SK-N-SH (cell line): Measurements from ENCODE around the gene HAUS7.

Experiments
- EP300 ChIP-seq, 2 experiments: IDR thresholded peaks; 2 replicates each; pipeline versions ENCODE4 v1.4.0 to v1.6.1; 2012; ENCODE audit warnings: borderline replicate concordance in 1 of 2, low read depth in 1 of 2, low read length in 1 of 2
- EZH2phosphoT487 ChIP-seq: fragments of 200-600 bp; sonication (generic); IDR thresholded peaks from 2 replicates; pipeline ENCODE4 v1.6.1; 2017; ENCODE audit warnings: low read depth, mixed run types, mild to moderate bottlenecking, antibody characterized with exemption, moderate library complexity, borderline replicate concordance
- TF ChIP-seq, protein P1 (sequence below): fragments of 200-600 bp; sonication (generic); IDR thresholded peaks from 2 replicates; pipeline ENCODE4 v1.6.1; 2017; ENCODE audit warnings: antibody characterized with exemption, mild to moderate bottlenecking, moderate library complexity

- TF ChIP-seq, protein P1, sequence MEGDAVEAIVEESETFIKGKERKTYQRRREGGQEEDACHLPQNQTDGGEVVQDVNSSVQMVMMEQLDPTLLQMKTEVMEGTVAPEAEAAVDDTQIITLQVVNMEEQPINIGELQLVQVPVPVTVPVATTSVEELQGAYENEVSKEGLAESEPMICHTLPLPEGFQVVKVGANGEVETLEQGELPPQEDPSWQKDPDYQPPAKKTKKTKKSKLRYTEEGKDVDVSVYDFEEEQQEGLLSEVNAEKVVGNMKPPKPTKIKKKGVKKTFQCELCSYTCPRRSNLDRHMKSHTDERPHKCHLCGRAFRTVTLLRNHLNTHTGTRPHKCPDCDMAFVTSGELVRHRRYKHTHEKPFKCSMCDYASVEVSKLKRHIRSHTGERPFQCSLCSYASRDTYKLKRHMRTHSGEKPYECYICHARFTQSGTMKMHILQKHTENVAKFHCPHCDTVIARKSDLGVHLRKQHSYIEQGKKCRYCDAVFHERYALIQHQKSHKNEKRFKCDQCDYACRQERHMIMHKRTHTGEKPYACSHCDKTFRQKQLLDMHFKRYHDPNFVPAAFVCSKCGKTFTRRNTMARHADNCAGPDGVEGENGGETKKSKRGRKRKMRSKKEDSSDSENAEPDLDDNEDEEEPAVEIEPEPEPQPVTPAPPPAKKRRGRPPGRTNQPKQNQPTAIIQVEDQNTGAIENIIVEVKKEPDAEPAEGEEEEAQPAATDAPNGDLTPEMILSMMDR, result peak; percentile 16; the same call in 1 of the 2 replicates
- no peak for TF ChIP-seq EZH2phosphoT487
- TF ChIP-seq EP300 (IDR thresholded peaks at IDR 0.05; ENCODE audit: borderline replicate concordance in 1 of 2, low read depth in 1 of 2, low read length in 1 of 2), result no peak
Measured at GRCh38 chrX:153495362-153495751, 25.0 kb upstream of the HAUS7 start.
